Measurements from ENCODE around the gene ACACA.

The ACACA gene

DNA sequence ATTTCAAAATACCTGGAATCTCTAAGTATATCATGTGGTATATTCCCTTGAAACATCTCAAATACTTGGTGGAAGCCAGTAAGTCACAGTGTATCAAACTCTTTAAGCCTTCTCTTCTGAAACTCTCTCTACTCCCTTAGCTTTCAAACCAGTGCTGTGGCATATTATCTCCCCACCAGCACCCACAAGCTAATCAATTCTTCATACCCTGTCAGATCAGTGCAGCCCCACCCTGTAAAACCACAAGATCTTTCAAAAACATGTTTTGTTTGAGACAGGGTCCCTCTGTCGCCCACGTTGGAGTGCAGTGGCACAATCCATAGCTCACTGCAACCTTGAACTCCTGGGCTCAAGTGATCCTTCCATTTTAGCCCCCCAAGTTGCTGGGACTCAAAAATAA, 122.4 kb downstream of the ACACA start:
- no peak overlapping the region for H3K4me2 ChIP-seq (ENCODE audit: low read depth, low read length, poor library complexity, severe bottlenecking)
- H4K20me1 ChIP-seq (ENCODE audit: insufficient read depth, low read length, poor library complexity, severe bottlenecking): no peaks in the 10 kb centered on the region
- H3K4me3 ChIP-seq (ENCODE audit: low read length, poor library complexity, severe bottlenecking): no peak overlapping the region
- no peak for TF ChIP-seq CTCF (conservative IDR thresholded peaks at IDR 0.05; ENCODE audit: low read length)
- TF ChIP-seq EZH2phosphoT487 (IDR thresholded peaks at IDR 0.05; ENCODE audit: borderline replicate concordance): no peak
- peaks cover 43% of the 10 kb centered on the region; the same call in 1 of the 2 replicates for H3K36me3 ChIP-seq (ENCODE audit: insufficient read depth, low read length)
- H3K27me3 ChIP-seq (ENCODE audit: insufficient read depth, low read length, poor library complexity, severe bottlenecking): no peaks in the 10 kb centered on the region
- no peaks in the 10 kb centered on the region for H3K79me2 ChIP-seq (ENCODE audit: insufficient read depth, low read length)
- no peaks in the 10 kb centered on the region for H3K9me2 ChIP-seq (replicated peaks; ENCODE audit: low read depth, low read length)
- no peak overlapping the region for H2AFZ ChIP-seq (ENCODE audit: low read length)
- H3F3A ChIP-seq (ENCODE audit: low read depth): no peaks in the 10 kb centered on the region
- no peak overlapping the region for H3K9ac ChIP-seq (ENCODE audit: low read depth, low read length, poor library complexity, severe bottlenecking)
- no peaks in the 10 kb centered on the region for H3K4me1 ChIP-seq (ENCODE audit: insufficient read depth, low read length, poor library complexity, severe bottlenecking)
- no peaks in the 10 kb centered on the region for H3K9me3 ChIP-seq (ENCODE audit: insufficient read depth, low read depth, low read length)

DNA sequence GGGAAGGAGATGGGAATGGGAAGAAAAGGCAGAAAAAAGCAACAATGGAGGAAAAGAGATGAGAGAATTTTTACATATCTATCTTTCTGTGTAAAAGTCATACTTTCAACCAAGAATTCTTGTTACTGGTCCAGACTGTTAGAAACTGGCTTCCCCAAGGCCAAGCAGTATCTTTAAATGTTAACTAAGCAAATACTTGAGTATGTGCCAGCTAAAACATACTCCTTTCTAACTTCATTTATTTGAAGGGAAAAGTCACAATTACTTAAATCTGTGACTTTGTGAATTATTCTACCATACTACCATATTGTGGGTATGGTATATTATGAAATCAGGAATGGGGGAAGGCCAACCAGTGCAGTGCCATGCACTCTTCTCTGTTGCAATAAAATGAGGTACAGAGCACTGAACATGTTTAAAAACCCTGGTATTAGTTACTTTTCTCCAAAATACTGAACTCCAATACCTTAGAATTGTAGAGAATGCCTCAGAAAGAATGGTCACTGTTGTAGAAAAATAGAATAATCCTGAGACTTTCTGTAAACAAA, 123.1 kb downstream of the ACACA start:
- no peak overlapping the region for H3K4me3 ChIP-seq (ENCODE audit: low read length, poor library complexity, severe bottlenecking)
- H3K79me2 ChIP-seq (ENCODE audit: insufficient read depth, low read length): no peaks in the 10 kb centered on the region
- H3K9ac ChIP-seq (ENCODE audit: low read depth, low read length, poor library complexity, severe bottlenecking): no peak overlapping the region
- no peaks in the 10 kb centered on the region for H3K4me1 ChIP-seq (ENCODE audit: insufficient read depth, low read length, poor library complexity, severe bottlenecking)
- no peak overlapping the region for H2AFZ ChIP-seq (ENCODE audit: low read length)
- H3K9me3 ChIP-seq (ENCODE audit: insufficient read depth, low read depth, low read length): no peaks in the 10 kb centered on the region
- no peak overlapping the region for H3K4me2 ChIP-seq (ENCODE audit: low read depth, low read length, poor library complexity, severe bottlenecking)
- H3F3A ChIP-seq (ENCODE audit: low read depth): no peaks in the 10 kb centered on the region
- TF ChIP-seq CTCF (conservative IDR thresholded peaks at IDR 0.05; ENCODE audit: low read length) (no peak), EZH2phosphoT487 (IDR thresholded peaks at IDR 0.05; ENCODE audit: borderline replicate concordance) (no peak)
- no peaks in the 10 kb centered on the region for H3K9me2 ChIP-seq (replicated peaks; ENCODE audit: low read depth, low read length)
- H4K20me1 ChIP-seq (ENCODE audit: insufficient read depth, low read length, poor library complexity, severe bottlenecking): no peaks in the 10 kb centered on the region
- no peaks in the 10 kb centered on the region for H3K27me3 ChIP-seq (ENCODE audit: insufficient read depth, low read length, poor library complexity, severe bottlenecking)
- H3K36me3 ChIP-seq (ENCODE audit: insufficient read depth, low read length): peaks cover 43% of the 10 kb centered on the region; the same call in 1 of the 2 replicates

DNA sequence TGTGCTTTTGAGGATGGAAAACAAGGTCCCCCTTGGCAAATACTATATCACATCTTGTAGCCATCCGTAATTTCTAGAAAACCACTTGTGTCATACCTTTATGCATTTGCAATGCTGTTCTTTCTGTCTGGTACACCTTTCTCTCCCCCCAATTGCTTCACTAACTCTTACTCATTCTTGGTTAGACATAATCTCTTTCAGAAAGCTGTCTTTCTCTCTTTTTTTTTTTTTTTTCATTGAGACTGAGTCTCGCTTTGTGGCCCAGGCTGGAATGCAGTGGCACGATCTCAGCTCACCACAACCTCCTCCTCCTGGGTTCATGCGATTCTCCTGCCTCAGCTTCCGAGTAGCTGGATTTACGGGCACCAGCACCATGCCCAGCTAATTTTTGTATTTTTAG, 125.8 kb downstream of the ACACA start:
- Histone ChIP-seq H3F3A (ENCODE audit: low read depth) (no peaks in the 10 kb centered on the region), H3K9ac (ENCODE audit: low read depth, low read length, poor library complexity, severe bottlenecking) (no peak overlapping the region), H3K4me1 (ENCODE audit: insufficient read depth, low read length, poor library complexity, severe bottlenecking) (no peaks in the 10 kb centered on the region), H3K27me3 (ENCODE audit: insufficient read depth, low read length, poor library complexity, severe bottlenecking) (no peaks in the 10 kb centered on the region), H3K4me2 (ENCODE audit: low read depth, low read length, poor library complexity, severe bottlenecking) (no peak overlapping the region), H2AFZ (ENCODE audit: low read length) (no peak overlapping the region), H3K9me2 (replicated peaks; ENCODE audit: low read depth, low read length) (no peaks in the 10 kb centered on the region), H3K4me3 (ENCODE audit: low read length, poor library complexity, severe bottlenecking) (no peak overlapping the region), H3K36me3 (ENCODE audit: insufficient read depth, low read length) (peaks cover 69% of the 10 kb centered on the region; the same call in 1 of the 2 replicates), H4K20me1 (ENCODE audit: insufficient read depth, low read length, poor library complexity, severe bottlenecking) (no peaks in the 10 kb centered on the region), H3K9me3 (ENCODE audit: insufficient read depth, low read depth, low read length) (no peaks in the 10 kb centered on the region), H3K79me2 (ENCODE audit: insufficient read depth, low read length) (no peaks in the 10 kb centered on the region)
- TF ChIP-seq EZH2phosphoT487 (IDR thresholded peaks at IDR 0.05; ENCODE audit: borderline replicate concordance) (no peak), CTCF (conservative IDR thresholded peaks at IDR 0.05; ENCODE audit: low read length) (no peak)

Data from Loucy (cell line).